ENCODE results near the gene HDHD5. TPM values are rescaled to one million over a fixed set of nuclear protein-coding genes. Genes with fewer than 3 reads are reported as not detected.

HDHD5 gene
- total and polyA plus RNA-seq, 2 of the 13 experiments (the other 11 are each of a cell fraction or from before 2014, with no cell fraction given) = not detected

DNA sequence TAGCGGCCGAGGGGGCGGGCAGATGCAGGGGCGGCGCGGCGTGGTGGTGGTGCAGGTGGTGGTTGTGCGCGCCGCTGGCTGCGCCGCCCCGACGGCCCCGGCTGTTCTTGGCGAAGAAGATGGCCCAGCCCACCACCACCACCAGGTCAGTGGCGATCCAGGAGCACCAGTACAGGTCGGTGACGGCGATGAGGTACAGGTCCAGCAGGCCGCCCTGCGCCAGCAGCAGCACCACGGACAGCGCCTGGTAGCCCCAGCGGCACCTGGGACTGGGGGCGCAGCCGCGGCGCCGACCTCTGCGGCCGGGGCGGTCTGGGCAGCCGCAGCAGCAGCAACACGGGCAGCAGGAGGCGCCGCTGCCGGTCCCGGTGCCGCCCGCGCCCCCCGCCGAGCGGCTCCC is 38.8 kb downstream of the HDHD5 start (continued):
- TF ChIP-seq, protein P1, sequence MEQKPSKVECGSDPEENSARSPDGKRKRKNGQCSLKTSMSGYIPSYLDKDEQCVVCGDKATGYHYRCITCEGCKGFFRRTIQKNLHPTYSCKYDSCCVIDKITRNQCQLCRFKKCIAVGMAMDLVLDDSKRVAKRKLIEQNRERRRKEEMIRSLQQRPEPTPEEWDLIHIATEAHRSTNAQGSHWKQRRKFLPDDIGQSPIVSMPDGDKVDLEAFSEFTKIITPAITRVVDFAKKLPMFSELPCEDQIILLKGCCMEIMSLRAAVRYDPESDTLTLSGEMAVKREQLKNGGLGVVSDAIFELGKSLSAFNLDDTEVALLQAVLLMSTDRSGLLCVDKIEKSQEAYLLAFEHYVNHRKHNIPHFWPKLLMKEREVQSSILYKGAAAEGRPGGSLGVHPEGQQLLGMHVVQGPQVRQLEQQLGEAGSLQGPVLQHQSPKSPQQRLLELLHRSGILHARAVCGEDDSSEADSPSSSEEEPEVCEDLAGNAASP (CRISPR knock-in tag; IDR thresholded peaks at IDR 0.05; ENCODE audit: borderline replicate concordance) = no peak
- TF ChIP-seq, protein P2, sequence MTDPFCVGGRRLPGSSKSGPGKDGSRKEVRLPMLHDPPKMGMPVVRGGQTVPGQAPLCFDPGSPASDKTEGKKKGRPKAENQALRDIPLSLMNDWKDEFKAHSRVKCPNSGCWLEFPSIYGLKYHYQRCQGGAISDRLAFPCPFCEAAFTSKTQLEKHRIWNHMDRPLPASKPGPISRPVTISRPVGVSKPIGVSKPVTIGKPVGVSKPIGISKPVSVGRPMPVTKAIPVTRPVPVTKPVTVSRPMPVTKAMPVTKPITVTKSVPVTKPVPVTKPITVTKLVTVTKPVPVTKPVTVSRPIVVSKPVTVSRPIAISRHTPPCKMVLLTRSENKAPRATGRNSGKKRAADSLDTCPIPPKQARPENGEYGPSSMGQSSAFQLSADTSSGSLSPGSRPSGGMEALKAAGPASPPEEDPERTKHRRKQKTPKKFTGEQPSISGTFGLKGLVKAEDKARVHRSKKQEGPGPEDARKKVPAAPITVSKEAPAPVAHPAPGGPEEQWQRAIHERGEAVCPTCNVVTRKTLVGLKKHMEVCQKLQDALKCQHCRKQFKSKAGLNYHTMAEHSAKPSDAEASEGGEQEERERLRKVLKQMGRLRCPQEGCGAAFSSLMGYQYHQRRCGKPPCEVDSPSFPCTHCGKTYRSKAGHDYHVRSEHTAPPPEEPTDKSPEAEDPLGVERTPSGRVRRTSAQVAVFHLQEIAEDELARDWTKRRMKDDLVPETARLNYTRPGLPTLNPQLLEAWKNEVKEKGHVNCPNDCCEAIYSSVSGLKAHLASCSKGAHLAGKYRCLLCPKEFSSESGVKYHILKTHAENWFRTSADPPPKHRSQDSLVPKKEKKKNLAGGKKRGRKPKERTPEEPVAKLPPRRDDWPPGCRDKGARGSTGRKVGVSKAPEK (CRISPR knock-in tag; IDR thresholded peaks at IDR 0.05; ENCODE audit: borderline replicate concordance) = no peak
- TF ChIP-seq FOXJ3 (CRISPR knock-in tag; IDR thresholded peaks at IDR 0.05; ENCODE audit: borderline replicate concordance) (no peak), FOXP1 (IDR thresholded peaks at IDR 0.05) (no peak), FOXP1 (CRISPR knock-in tag; IDR thresholded peaks at IDR 0.05) (no peak), ZNF737 (CRISPR knock-in tag; IDR thresholded peaks at IDR 0.05; ENCODE audit: borderline replicate concordance) (no peak), ZBTB39 (CRISPR knock-in tag; IDR thresholded peaks at IDR 0.05) (no peak), JUN (CRISPR knock-in tag; IDR thresholded peaks at IDR 0.05) (no peak), ZNF329 (CRISPR knock-in tag; IDR thresholded peaks at IDR 0.05; ENCODE audit: low read depth) (0 out of 2 replicates have a peak, but pooled peaks have one; percentile 33), AGO2 (optimal IDR thresholded peaks at IDR 0.05; ENCODE audit: low read depth, low read length) (no peak), ZNF589 (CRISPR knock-in tag; conservative IDR thresholded peaks at IDR 0.05) (no peak), ZNF343 (CRISPR knock-in tag; IDR thresholded peaks at IDR 0.05) (no peak), ZNF776 (CRISPR knock-in tag; IDR thresholded peaks at IDR 0.05) (no peak), TMF1 (CRISPR knock-in tag; IDR thresholded peaks at IDR 0.05; ENCODE audit: low read depth) (0 out of 2 replicates have a peak, but pooled peaks have one; percentile 33), ZFP37 (CRISPR knock-in tag; IDR thresholded peaks at IDR 0.05; ENCODE audit: borderline replicate concordance) (no peak), MXI1 (IDR thresholded peaks at IDR 0.05; ENCODE audit: borderline replicate concordance, low read depth, low read length) (no peak), ZNF136 (CRISPR knock-in tag; IDR thresholded peaks at IDR 0.05; ENCODE audit: low read depth) (no peak), TBP (CRISPR knock-in tag; IDR thresholded peaks at IDR 0.05) (no peak), ZNF484 (CRISPR knock-in tag; IDR thresholded peaks at IDR 0.05; ENCODE audit: borderline replicate concordance, low read depth) (no peak), FUBP1 (CRISPR knock-in tag; IDR thresholded peaks at IDR 0.05; ENCODE audit: borderline replicate concordance) (no peak), ZNF124 (CRISPR knock-in tag; IDR thresholded peaks at IDR 0.05) (no peak), ZKSCAN5 (CRISPR knock-in tag; IDR thresholded peaks at IDR 0.05) (no peak)

Measured in HepG2 (cell line).